ENCODE results near the gene CSRNP2.
"Not testable (repeated sequence)": the region's sequence is repeated elsewhere in the genome, so short reads cannot be mapped to it uniquely, and the experiment has no call there.

Gene CSRNP2

DNA sequence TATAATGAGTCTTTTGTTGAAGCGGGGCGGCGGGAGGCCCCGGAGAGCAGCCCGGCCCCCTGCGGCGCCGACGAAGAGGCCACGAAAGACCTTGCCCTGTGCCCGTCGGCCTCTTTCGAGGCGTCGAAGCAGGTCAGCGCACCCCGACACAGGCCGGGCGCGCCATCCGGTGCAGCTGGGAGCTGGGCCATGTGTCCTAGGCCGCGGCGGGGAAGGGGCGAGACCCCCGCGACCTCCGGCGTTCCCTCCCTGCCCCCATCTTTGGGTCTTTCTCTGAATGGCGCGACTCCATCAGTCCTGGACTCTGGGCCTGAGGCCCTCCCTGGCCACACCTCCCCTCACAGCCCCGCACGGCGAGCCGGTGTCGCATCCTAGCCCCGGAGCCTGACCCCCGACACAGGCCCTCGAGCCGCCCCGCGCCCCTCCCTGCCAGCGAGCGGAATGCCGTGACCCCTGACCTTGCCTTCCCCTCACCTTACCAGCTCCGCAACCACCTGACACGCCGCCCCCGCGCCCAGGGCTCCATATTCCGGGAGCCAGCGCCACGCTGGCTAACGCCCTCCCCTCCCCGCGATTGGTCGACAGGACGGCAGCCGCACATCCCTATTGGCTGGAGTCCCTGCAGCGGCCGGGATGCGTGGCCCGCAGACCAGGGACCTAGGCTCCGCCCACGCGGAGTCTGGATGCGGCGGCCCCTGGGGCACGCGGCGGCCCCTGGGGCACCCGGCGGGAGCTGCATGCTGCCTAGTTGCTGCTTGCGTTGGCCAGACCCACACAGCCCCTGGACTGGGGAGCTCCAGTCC, 57.4 kb downstream of the CSRNP2 start, which contains the start of gene SLC11A2:
Gene SLC11A2, minus strand, starts transcription at position 549 of the 803 bp plus-strand sequence. CDS start 15,656 bp downstream, outside the sequence.
- peak; percentile 95 for DNase-seq

DNA sequence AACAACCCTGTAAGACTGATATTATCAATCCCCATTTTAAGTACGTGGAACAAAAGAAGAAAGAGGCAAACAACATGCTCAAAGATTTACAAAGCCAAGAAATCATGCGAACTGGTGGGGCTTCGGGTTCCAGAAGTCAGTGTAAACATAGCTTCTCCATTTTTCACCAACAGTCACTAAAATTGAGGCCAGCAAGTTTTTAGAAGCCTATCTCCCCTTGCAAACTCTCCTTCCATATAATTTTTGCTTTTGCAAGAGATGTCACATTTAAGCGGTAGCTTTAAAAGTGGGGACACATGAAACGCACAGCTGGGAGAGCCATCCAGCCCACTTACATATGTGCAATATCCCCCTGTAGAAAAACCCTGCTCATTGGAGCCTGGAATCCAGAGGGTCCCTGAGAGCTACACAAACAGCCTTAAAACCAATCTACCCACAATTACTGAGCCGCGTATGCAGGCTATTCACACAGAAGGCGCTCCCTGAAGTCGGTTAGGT, 58.0 kb downstream of the CSRNP2 start:
- no peak for DNase-seq

GRCh38 chr12:51023625-51024382, 59.6 kb downstream of the CSRNP2 start:
- DNase-seq = no peak

GRCh38 chr12:51021694-51022093, 61.7 kb downstream of the CSRNP2 start:
- no peak for DNase-seq

DNA sequence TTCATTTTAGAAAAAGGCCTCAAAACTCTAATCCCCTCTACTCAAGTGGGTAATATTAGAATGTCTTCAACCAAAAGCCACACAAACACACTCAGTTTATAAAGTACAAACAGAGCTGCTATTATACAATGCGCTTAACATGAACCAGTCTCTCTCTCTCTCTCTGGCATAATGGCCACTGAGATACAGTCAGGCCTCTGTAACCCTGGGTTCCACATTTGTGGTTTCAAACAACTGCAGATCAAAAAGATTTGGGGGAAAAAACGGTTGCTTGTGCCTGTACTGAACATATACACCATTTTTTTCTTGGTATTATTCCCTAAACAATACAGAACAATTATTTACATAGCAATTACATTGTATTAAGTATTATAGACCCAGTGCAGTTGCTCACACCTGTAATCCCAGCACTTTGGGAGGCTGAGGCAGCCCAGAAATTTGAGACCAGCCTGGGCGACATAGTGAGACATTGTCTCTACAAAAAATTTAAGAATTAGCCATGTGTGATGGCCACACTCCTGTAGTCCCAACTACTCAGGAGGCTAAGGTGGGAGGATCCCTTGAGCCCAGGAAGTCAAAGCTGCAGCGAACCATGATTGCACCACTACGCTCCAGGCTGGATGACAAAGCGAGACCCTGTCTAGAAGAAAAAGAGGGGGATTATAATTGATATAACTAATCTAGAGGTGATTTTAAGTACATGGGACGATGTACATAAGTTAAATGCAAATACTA, 62.8 kb downstream of the CSRNP2 start:
- DNase-seq = no peak

- no peak for DNase-seq
Observed at GRCh38 chr12:51019927-51020326, 63.5 kb downstream of the CSRNP2 start.

GRCh38 chr12:51018956-51019355, 64.4 kb downstream of the CSRNP2 start:
- DNase-seq = no peak

DNA sequence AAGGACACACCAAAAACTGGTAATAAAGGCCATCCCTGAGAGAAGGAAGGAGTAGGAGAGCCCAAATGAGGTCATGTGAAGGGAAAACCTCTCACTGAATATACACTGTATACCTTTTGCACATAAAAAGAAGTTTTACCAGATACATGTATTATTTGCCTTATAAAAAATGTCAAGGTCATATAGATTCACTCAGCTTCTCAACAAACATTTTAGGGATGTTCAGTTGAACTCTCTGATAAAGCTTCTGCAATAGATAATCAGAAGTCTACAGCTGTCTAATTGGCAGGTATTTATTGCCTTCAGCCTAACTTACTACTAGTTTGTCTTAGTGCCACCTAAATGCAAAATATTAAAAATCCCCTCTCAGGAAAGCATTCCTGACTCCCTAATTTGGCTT, 65.9 kb downstream of the CSRNP2 start:
- no peak for DNase-seq

GRCh38 chr12:51014467-51014866, 68.9 kb downstream of the CSRNP2 start:
- DNase-seq = not testable (repeated sequence)

DNA sequence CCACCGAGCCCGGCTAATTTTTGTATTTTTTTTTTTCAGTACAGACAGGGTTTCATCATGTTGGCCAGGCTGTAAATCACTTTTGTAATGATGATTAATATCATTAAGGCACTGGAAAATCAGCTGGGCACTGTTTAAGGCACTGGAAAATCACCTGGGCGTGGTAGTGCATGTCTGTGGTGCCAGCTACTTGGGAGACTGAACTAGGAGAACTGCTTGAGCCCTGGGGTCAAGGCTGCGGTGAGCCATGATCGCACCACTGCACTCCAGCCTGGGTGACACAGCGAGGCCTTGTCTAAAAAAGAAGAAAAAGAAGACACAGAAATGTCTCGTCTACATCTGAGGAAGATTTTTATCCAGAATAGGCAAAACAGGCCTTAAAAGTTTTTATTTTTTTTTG, 70.0 kb downstream of the CSRNP2 start:
- DNase-seq = no peak

DNA sequence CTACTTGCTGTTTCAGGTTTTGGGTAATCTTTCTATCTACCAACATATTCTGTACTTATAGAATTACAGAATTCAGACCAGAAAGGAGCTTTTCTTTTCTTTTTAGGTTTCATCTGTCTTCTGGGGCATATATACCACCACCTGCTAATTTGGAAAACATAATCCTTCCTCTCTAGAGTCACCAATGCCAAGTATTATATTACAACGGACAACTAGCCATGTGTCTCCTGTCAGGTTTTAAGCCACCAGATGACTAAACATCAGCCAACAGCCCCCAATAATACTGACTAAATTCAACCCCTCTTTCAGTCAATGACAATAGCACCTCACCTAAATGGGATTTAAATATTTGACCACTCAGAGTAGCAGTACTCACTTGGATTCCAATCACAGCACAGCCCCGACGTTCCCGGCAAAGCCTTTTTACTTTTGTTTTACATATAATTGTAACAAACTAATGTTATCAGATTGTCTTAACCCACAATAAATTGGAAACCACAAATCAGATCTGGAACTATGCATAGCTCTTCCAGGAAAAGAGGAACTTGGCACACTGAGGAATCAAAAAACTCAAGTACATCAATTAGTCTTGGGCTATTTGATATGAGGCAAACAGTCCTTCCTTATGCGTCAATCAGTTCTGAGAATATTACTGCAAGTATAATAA, 70.7 kb downstream of the CSRNP2 start:
- no peak for DNase-seq

DNA sequence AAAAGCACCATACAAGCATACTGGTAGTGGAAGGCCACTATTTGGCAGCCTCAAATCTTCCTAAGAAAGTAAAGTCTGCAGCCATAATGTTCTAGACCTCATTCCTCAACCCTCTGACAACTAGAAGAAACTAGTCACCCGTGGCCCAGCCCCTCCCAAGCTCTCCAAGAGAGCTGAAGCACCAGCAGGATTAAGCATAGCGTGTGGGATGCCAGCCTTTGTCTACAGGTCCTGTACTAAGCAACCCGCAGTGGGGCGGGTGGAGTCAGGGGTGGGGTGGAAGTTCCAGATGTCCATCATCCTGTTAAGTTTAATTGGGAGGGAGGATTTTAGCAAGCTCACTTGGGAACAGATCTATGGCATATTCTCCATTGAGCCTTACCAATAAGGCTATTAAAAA, 71.4 kb downstream of the CSRNP2 start:
- DNase-seq = no peak
